Fibroblast of lung (primary cell): ENCODE measurements around the gene HTRA3.

Experiments
- CTCF ChIP-seq, 2 donors: IDR thresholded peaks in 1 of 2; conservative IDR thresholded peaks in 1 of 2; 1 replicate in 1 of 2; 2 replicates in 1 of 2; pipeline ENCODE4 v1.5.1; 2011 to 2012; ENCODE audit warnings: low read length in 2 of 2, control low read depth in 1 of 2, inconsistent platforms in 1 of 2, low read depth in 1 of 2, mild to moderate bottlenecking in 1 of 2
- EZH2 ChIP-seq: IDR thresholded peaks from 2 replicates; pipeline ENCODE4 v1.5.1; 2012; ENCODE audit warnings: low read length, control low read depth, mild to moderate bottlenecking; ENCODE audit errors: missing control alignments

- TF ChIP-seq CTCF (conservative IDR thresholded peaks at IDR 0.05 in 1 of 2, IDR thresholded peaks at IDR 0.05 in 1 of 2; ENCODE audit: low read depth in 1 of 2, low read length in 2 of 2): no peak
- TF ChIP-seq EZH2: no peak
These were observed 19.7 kb downstream of the HTRA3 start for GRCh38 chr4:8289151-8289750.
